HG03045 (cell line): ENCODE data around the gene BARX2.

Experiments
- ATAC-seq: cut with Tn5 transposase; IDR thresholded peaks from one replicate; pipeline ENCODE4 v1.9.1; 2021; ENCODE audit warnings: mild to moderate bottlenecking, moderate library complexity; ENCODE audit not compliant: unreplicated experiment

The BARX2 gene

GRCh38 chr11:129396454-129396853 is 20.8 kb downstream of the BARX2 start:
- no peak for ATAC-seq

GRCh38 chr11:129402206-129403171 is 26.8 kb downstream of the BARX2 start:
- ATAC-seq, result no peak

GRCh38 chr11:129404731-129405130 is 29.1 kb downstream of the BARX2 start:
- no peak for ATAC-seq

DNA sequence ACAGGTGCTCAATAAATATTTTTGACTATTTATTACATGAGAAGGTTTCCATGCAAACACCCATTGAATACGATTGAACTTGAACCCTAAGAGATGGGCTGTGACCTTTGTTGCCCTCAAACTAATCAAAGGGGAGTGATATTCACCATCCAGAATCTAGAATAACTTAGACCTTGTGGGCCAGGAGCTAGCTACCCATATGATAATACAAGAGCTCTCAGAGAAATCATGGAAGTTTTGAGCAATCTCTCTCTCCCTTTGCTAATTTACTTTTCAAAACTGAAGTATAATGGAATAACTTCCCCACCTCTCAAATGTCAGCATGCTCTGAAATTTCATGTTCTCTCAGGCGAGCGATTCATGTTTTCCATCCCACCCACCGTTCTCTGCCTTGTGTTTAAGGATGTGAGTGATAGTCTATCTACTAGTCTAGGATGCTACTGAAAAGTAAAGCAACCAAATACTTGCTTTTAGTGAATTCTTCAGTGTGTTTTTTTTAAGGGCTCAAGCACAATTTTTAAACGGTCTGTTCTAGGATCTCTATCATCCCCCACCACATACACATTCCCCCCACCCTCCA is 33.3 kb downstream of the BARX2 start:
- ATAC-seq, result no peak

DNA sequence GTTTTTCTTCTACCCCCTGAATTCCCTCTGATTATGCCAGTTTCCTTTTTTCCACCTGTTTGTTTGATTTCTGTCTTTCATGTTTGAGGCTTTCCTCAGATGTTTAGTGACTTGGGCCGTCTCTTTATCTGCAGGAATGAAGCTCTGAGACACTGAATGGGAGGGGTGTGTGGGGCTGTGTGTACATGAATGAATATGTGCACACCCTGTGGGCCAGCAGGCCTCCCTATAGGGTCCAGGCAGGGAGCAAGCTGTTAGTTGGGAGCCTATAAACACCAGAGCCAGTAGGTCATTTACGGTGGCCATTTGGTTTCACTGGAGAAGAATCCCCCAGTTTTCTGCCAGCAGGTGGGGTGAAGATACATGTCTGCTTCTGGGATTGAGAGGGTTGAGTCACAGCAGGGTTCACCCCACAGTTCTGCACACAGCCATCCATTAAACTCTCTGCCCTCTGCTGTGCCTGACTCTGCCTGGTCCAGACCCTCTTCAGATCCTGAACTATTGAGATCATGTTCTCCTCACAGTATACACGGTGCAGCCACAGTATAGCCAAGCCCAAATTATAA is 34.8 kb downstream of the BARX2 start:
- ATAC-seq, result no peak

- ATAC-seq, result no peak
These were observed 36.8 kb downstream of the BARX2 start for GRCh38 chr11:129412494-129412893.

DNA sequence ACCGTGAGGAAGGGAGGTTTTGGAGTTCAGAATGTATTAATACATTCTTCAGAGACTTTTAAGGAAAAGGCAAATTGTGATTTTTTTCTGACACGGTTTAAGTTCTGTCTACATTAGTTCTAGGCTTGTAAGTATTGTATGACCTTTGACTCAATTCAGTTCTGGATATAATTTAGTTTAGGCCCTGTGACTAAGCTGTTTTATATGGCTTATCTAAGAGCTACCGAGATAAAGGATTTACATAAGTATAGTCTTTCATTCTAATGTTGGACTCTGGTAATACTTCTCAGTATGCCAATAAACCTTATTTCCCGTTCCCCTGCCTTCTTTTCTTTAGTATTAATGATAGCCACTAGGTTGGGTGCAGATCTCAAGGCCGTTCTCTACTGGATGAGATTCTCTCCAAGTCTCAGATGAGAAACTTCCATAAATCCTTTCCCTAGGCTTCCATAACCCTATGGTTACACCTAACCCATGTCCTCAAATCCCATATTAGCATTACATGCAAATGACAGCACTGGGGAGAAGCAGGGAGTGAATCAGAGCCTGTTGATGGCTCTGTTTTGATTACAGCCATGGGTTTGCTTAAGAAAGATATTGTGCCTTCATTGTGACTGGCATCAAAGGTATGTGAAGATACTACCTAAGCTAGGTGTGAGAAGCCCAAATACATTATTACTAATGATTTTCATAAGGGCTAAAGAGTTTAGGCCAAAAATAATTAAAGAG is 38.7 kb downstream of the BARX2 start:
- no peak for ATAC-seq

DNA sequence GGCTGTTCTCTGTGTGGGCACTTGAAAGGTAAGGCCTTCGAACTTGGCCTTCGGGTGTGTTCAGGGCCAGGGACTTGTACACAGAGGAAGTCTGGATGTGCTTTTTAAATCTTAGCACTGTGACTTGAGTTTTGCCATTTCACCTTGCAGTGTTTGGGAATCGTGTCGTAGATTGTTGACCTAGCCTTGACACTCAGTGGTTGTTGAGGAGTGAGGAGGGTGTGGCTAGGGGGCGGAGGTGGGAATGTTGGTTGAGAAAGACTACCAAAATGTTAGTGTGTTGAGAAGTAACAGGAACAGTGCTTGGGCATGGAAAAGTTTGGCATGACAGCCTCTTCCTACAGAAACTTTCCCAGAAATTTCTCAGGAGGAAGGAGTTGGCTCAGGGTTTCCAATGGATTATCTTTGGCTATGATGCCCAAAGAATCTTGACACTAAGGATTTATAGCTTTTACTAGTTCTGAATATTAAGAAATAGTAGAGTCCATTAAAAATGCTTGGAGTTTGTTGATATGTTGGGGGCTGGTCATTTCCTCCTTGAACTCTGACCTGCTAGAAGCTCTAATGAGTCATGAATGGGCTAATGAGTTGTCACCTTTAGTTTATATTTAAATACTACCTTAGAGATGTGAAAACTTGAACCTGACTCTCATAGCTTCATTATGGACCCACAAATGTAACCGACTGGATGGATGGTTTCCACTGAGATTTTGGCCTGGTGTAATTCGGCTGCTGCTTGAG is 40.6 kb downstream of the BARX2 start:
- ATAC-seq, result no peak

DNA sequence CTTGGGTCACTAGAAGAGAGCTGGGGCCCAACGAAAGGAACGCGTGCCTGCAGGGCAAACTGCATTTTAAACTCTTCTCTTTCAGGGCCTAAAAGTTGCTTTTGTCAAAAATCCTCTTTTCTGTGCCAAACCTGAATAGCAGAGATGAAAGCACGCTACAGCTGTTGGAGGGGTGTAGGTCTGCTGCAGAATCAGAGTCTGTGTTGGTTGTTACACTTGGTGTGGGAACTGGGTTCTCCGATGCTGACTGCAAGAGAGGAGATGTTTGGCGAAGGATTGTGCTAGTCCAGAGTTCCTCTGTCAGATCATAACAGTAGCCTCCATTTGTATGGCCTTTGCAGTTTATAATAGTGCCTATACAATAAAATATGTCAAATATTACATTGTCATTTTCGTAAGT is 41.8 kb downstream of the BARX2 start:
- ATAC-seq, result no peak

- ATAC-seq, result no peak
These were observed 42.4 kb downstream of the BARX2 start for GRCh38 chr11:129418039-129418438.

- no peak for ATAC-seq
These were observed 43.7 kb downstream of the BARX2 start for GRCh38 chr11:129419386-129419785.

GRCh38 chr11:129423426-129423825 is 47.8 kb downstream of the BARX2 start:
- no peak for ATAC-seq

DNA sequence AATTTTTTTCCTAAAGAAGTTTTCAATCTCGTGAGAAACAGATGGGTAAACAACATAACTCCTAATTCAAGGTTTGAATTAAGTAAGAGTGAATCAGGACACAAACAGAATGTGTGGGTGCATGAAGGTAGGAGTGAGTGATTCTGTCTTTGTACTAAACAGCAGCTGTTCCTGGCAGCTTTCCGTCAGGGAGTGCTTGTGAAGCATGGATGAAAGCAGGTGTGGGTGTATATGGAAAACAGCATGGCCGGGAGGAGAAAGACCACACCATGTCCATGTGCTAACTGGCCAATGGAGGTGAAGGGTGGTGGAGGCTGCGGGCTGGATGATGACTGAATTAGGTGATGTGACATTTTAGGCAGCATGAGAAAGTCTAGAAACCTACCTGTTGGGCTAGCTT is 49.6 kb downstream of the BARX2 start:
- ATAC-seq, result no peak

DNA sequence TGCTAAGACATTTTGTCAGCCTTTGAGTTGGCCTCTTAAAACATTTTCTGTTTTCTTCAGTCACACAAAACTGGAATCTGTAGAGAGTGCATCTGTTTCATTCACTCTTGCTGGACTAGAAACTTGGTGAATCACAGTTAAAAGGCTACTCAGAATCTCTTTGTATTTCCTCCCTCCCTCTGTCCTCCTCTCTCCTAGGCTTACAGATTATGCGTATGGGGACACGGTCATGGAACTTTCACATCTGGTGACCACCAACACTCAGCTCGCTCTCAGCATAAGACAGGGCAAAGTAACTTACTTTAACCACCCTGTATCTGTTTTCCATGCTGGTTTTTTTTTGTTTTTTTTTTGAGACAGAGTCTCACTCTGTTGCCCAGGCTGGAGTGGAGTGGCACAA is 50.4 kb downstream of the BARX2 start:
- ATAC-seq, result no peak

DNA sequence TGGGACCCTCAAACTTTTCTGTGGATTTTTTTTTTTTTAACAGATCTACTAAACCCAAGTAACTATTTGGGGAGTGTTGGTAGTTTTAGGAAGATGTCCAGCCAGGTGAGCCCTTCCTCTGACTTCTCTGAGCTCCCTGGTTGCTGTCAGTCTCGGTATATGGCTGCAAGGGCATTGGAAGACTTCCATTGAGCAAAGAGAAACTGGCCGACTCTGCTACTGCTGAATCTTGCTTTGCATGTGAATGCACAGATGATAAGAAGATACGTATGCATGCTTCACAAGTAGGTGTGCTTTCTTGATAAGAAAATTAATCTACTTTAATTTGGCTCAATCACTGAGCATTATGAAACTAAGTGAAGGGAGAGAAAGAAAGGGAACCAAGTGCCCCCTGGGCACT is 51.1 kb downstream of the BARX2 start:
- no peak for ATAC-seq

DNA sequence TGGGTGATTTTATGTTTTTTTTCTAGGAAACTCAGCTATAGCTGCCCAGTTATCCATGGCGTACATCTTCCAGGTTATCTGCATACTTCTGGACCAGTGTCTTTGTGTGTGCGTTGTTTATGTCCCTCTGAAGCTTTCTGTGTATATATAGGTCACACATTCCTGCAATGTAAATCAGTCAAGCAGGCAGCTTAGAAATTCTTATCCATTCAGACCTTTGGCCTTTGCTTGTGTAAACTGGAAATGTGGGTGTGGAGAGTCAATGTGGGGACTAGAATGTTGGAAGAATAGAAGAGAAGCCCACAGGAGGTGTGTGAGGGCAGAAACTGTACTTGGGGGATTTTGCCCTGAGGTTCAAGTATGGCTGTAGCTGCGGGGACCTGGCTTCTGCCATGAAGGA is 51.7 kb downstream of the BARX2 start:
- no peak for ATAC-seq

DNA sequence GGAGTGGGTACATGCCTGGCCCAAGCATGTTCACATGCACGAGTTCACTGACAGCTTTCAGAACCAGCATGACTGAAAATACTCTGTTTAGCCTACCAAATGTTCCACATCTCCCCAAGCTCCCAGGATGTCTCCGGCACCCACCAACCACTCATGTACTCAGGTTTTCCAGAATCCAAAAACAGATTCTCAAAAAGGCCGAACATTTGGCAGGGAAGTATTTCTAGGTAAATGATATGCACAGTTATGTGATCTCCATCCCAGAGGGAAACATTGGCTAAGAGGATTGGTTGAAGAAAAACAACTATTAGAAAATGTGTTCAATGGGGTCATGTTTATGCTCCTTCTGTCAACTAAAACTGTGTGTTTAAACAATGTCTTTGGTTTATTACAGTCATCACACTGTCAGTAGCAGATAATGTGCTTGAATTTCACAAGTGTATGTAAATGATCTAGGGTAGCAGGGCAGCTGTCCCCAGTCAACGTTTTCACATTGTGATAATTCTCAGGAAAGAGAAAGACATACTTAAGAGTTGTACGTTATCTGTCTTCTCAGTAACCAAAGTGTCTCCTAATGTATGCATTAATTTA is 52.3 kb downstream of the BARX2 start:
- no peak for ATAC-seq

- no peak for ATAC-seq
These were observed 52.9 kb downstream of the BARX2 start for GRCh38 chr11:129428557-129428956.

DNA sequence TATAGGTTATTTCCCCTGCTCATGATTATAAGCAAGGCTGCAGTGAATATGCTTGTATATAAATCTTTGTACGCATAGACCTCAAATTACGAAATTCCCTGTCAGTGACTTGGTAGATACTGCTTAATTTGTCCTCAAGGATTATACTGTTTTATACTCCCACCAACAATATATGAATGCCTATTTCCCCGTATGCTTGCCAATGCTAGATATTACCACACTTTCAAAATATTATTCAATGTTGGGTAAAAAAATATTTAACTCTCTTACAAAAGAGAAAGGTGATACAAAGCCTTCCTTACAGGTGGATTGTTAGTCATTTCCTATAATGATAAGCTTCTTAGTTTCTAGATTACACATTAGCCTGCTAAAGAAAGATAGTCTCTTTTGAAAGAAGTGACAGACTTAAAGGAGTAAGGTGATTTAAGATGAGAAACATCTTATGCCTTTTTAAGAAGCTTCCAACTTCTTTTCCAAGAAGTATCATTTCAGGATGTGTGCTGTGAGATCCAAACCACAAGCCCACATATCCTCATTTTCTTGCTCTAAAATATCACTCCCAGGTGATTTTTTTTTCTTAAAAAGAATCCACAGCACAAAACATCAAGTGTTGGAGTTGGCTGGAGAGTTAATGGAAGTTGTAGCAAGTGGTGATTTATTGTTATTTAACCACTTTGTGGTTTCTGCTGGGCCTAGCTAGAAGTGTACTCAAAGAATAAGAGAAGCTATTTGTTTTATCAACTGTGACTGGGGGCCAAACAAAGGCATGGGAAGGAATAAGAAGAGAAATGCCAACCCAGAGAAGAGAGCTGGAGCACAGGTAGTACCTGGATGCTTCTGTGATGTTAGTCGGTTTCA is 59.2 kb downstream of the BARX2 start:
- no peak for ATAC-seq
